Measurements from ENCODE around the gene NHSL1. TPM values are rescaled to one million over a fixed set of nuclear protein-coding genes. Genes with fewer than 3 reads are reported as not detected.

Gene NHSL1
- total and polyA plus RNA-seq, 2 of the 8 experiments (the other 6 are each of a cell fraction or from before 2014, with no cell fraction given): 7.2 to 32.4 TPM

- no peaks in the 10 kb centered on the region for H3K27me3 ChIP-seq (replicated peaks in 1 of 4; ENCODE audit: control insufficient read depth in 3 of 4, extremely low read depth in 1 of 4, insufficient read depth in 3 of 4, low read length in 3 of 4)
- no peak overlapping the region for H3K4me3 ChIP-seq (ENCODE audit: extremely low read depth in 1 of 4, insufficient read depth in 2 of 4, low read depth in 3 of 4, low read length in 4 of 4)
- 89% methylated on average over 7 of the region's 7 CpGs; no CpG with 5 or more reads in 1 of the 2 experiments for WGBS, 2 experiments (ENCODE audit: extremely low coverage in 1 of 2, insufficient coverage in 1 of 2, insufficient read length in 1 of 2, insufficient replicate concordance in 2 of 2, low coverage in 1 of 2, low lambda C conversion rate in 2 of 2, missing lambda C conversion rate in 1 of 2)
- no peaks in the 10 kb centered on the region for H3K9me3 ChIP-seq (ENCODE audit: insufficient read depth in 2 of 2, low read depth in 1 of 2, low read length in 1 of 2)
- no peak overlapping the region for H2BK20ac ChIP-seq (ENCODE audit: low read length)
- no peaks in the 10 kb centered on the region for H3K36me3 ChIP-seq (ENCODE audit: control insufficient read depth in 2 of 4, insufficient read depth in 4 of 4, low read length in 3 of 4)
- FAIRE-seq (no peak), DNase-seq (ENCODE audit: low read depth in 1 of 2, low spot score in 2 of 2) (no peak)
- H3K79me1 ChIP-seq (ENCODE audit: low read depth, low read length): no peaks in the 10 kb centered on the region
- no peak overlapping the region for H3K4me2 ChIP-seq (ENCODE audit: insufficient read depth in 1 of 2, low read depth in 2 of 2, low read length in 2 of 2)
- H4K8ac ChIP-seq (ENCODE audit: extremely low read depth, insufficient read depth, low read length): no peak overlapping the region; the same call in 1 of the 2 replicates
- ChIA-PET POLR2A (ENCODE audit: partially characterized antibody) (interaction anchor here (0.6 to 1.5 kb wide), 2 partner anchors 23 to 175 kb away, joined by 3 read pairs; no protein-coding TSS in a partner anchor), CTCF (ENCODE audit: partially characterized antibody) (interaction anchor here (0.7 to 13.8 kb wide), 6 partner anchors 14 to 388 kb away, joined by 3 to 192 read pairs (median 4); no protein-coding TSS in a partner anchor)
- peaks cover 2 to 14% (median 6%) of the 10 kb centered on the region in 4 experiments; a peak in 5 of 7 replicates for H3K4me1 ChIP-seq (replicated peaks in 1 of 4; ENCODE audit: control insufficient read depth in 3 of 4, insufficient read depth in 4 of 4, low read length in 3 of 4)
- H4K5ac ChIP-seq (ENCODE audit: insufficient read length, low read depth, low read length): no peak overlapping the region
- H3K27ac ChIP-seq (ENCODE audit: low read depth, low read length): no peak overlapping the region
- H3K79me2 ChIP-seq (ENCODE audit: control insufficient read depth in 1 of 2, insufficient read depth in 2 of 2, low read length in 2 of 2): peaks cover 0 to 12% of the 10 kb centered on the region in 2 experiments; a peak in 1 of 4 replicates
- no peak overlapping the region for H2BK12ac ChIP-seq (ENCODE audit: low read depth, low read length)
- no peak overlapping the region for H3K23ac ChIP-seq (ENCODE audit: insufficient read length)
- no peak overlapping the region for H2BK15ac ChIP-seq (ENCODE audit: low read length)
- no peak overlapping the region for H4K91ac ChIP-seq (replicated peaks; ENCODE audit: insufficient read length, low read length)
- H3K9ac ChIP-seq (replicated peaks in 1 of 4; ENCODE audit: extremely low read depth in 1 of 4, low read depth in 3 of 4, low read length in 3 of 4): no peak overlapping the region
- H3K14ac ChIP-seq (ENCODE audit: insufficient read length): no peak overlapping the region
- no peak overlapping the region for H2AFZ ChIP-seq (ENCODE audit: low read length)
- peaks cover 6% of the 10 kb centered on the region for H3K23me2 ChIP-seq (ENCODE audit: low read depth, low read length)
- no peak overlapping the region for H3K4ac ChIP-seq (replicated peaks; ENCODE audit: insufficient read length, low read depth, low read length)
- no peak overlapping the region for H2BK5ac ChIP-seq (ENCODE audit: low read depth, low read length)
- H3K18ac ChIP-seq (ENCODE audit: extremely low read depth, low read length): no peak overlapping the region; the same call in 1 of the 2 replicates
- H2AK5ac ChIP-seq (ENCODE audit: low read depth, low read length): no peak overlapping the region
- no peak overlapping the region for H2BK120ac ChIP-seq (replicated peaks; ENCODE audit: low read depth, low read length)
- H3K56ac ChIP-seq (replicated peaks; ENCODE audit: insufficient read length, low read depth, low read length): no peak overlapping the region
- H4K20me1 ChIP-seq (replicated peaks in 1 of 2; ENCODE audit: control insufficient read depth in 1 of 2, insufficient read depth in 2 of 2, low read length in 2 of 2): no peaks in the 10 kb centered on the region
- TF ChIP-seq SAP30 (IDR thresholded peaks at IDR 0.05; ENCODE audit: insufficient read depth, insufficient replicate concordance, low read length) (no peak), CREB1 (IDR thresholded peaks at IDR 0.05) (no peak), SUZ12 (IDR thresholded peaks at IDR 0.05; ENCODE audit: low read length) (no peak), KDM1A (IDR thresholded peaks at IDR 0.05; ENCODE audit: borderline replicate concordance, low read length) (no peak), PHF8 (conservative IDR thresholded peaks at IDR 0.05; ENCODE audit: low read depth, low read length) (no peak), TCF12 (IDR thresholded peaks at IDR 0.05; ENCODE audit: low read depth, low read length) (no peak), JUN (IDR thresholded peaks at IDR 0.05; ENCODE audit: low read depth, low read length) (no peak), TAF7 (optimal IDR thresholded peaks at IDR 0.05; ENCODE audit: borderline replicate concordance, low read depth, low read length) (no peak), SP2 (IDR thresholded peaks at IDR 0.05; ENCODE audit: low read length) (no peak), YY1 (IDR thresholded peaks at IDR 0.05; ENCODE audit: low read depth, low read length) (no peak), EZH2 (IDR thresholded peaks at IDR 0.05; ENCODE audit: low read depth, low read length, severe bottlenecking) (no peak), FOSL1 (IDR thresholded peaks at IDR 0.05; ENCODE audit: insufficient read depth, low read depth, low read length) (no peak), RFX5 (IDR thresholded peaks at IDR 0.05; ENCODE audit: borderline replicate concordance, low read depth, low read length) (no peak)
These were observed 4.8 kb upstream of the NHSL1 start for GRCh38 chr6:138503881-138504680.
